SK-N-SH treated with all-trans-retinoic acid at 6 μM for 48 hours (cell line): ENCODE measurements around the gene NEGR1.

ENCODE experiments used
- ATAC-seq: fragments of 200-7000 bp; cut with Tn5 transposase; 3 replicates; pipeline ENCODE4 v1.9.1; 2020; ENCODE audit warnings: mild to moderate bottlenecking, moderate library complexity
- BACH2 ChIP-seq: fragments of 250-450 bp; sonication (Bioruptor Pico); IDR thresholded peaks from 2 replicates; pipeline ENCODE4 v1.9.0; 2021; ENCODE audit warnings: mild to moderate bottlenecking, borderline replicate concordance
- CSDC2 ChIP-seq: fragments of 250-450 bp; sonication (Bioruptor Pico); IDR thresholded peaks from 2 replicates; pipeline ENCODE4 v1.5.0; 2020; ENCODE audit warnings: mild to moderate bottlenecking, moderate library complexity
- ESRRG ChIP-seq: fragments of 250-450 bp; sonication (Bioruptor Pico); IDR thresholded peaks from 2 replicates; pipeline ENCODE4 v1.6.1; 2021; ENCODE audit warnings: mild to moderate bottlenecking
- GLIS3 ChIP-seq: fragments of 250-450 bp; sonication (Bioruptor Pico); IDR thresholded peaks from 2 replicates; pipeline ENCODE4 v1.5.0; 2020; ENCODE audit warnings: mild to moderate bottlenecking, moderate library complexity
- ISL1 ChIP-seq: fragments of 250-450 bp; sonication (Bioruptor Pico); IDR thresholded peaks from 2 replicates; pipeline ENCODE4 v2.1.2; 2022; ENCODE audit warnings: mild to moderate bottlenecking, moderate library complexity
- OSR1 ChIP-seq: fragments of 250-450 bp; sonication (Bioruptor Pico); IDR thresholded peaks from 2 replicates; pipeline ENCODE4 v1.8.0; 2022; ENCODE audit warnings: moderate library complexity, mild to moderate bottlenecking, inconsistent platforms
- PATZ1 ChIP-seq: fragments of 250-450 bp; sonication (Bioruptor Pico); IDR thresholded peaks from 2 replicates; pipeline ENCODE4 v1.8.0; 2020; ENCODE audit warnings: mild to moderate bottlenecking, moderate library complexity, borderline replicate concordance
- PPARA ChIP-seq: fragments of 250-450 bp; sonication (Bioruptor Pico); IDR thresholded peaks from 2 replicates; pipeline ENCODE4 v1.5.0; 2020; ENCODE audit warnings: mild to moderate bottlenecking, borderline replicate concordance
- RARB ChIP-seq: fragments of 250-450 bp; sonication (Bioruptor Pico); IDR thresholded peaks from 2 replicates; pipeline ENCODE4 v1.8.0; 2021; ENCODE audit warnings: mild to moderate bottlenecking, moderate library complexity
- SNAI2 ChIP-seq: fragments of 250-450 bp; sonication (Bioruptor Pico); IDR thresholded peaks from 2 replicates; pipeline ENCODE4 v1.5.0; 2020; ENCODE audit warnings: mild to moderate bottlenecking, moderate library complexity
- TCF4 ChIP-seq: fragments of 250-450 bp; sonication (Bioruptor Pico); IDR thresholded peaks from 2 replicates; pipeline ENCODE4 v1.8.0; 2021; ENCODE audit warnings: mild to moderate bottlenecking, moderate library complexity, borderline replicate concordance
- TOX ChIP-seq: fragments of 250-450 bp; sonication (Bioruptor Pico); IDR thresholded peaks from 2 replicates; pipeline ENCODE4 v1.8.0; 2021; ENCODE audit warnings: mild to moderate bottlenecking, moderate library complexity, borderline replicate concordance
- ZC3H10 ChIP-seq: fragments of 250-450 bp; sonication (Bioruptor Pico); IDR thresholded peaks from 2 replicates; pipeline ENCODE4 v1.5.1; 2021; ENCODE audit warnings: mild to moderate bottlenecking, moderate library complexity
- ZFP3 ChIP-seq: fragments of 250-450 bp; sonication (Bioruptor Pico); IDR thresholded peaks from 2 replicates; pipeline ENCODE4 v1.5.0; 2020; ENCODE audit warnings: mild to moderate bottlenecking, moderate library complexity
- ZFP30 ChIP-seq: fragments of 450-650 bp; formaldehyde crosslinking; IDR thresholded peaks from 2 replicates; pipeline ENCODE4 v1.5.0; 2022; ENCODE audit warnings: mild to moderate bottlenecking, moderate library complexity
- ZNF565 ChIP-seq: fragments of 450-650 bp; formaldehyde crosslinking; conservative IDR thresholded peaks from 2 replicates; pipeline ENCODE4 v1.5.0; 2020; ENCODE audit warnings: low read depth, mild to moderate bottlenecking, moderate library complexity
- ZNF70 ChIP-seq: fragments of 450-650 bp; formaldehyde crosslinking; IDR thresholded peaks from 2 replicates; pipeline ENCODE4 v1.5.0; 2020; ENCODE audit warnings: mild to moderate bottlenecking, moderate library complexity
- ZNF8 ChIP-seq: fragments of 450-650 bp; formaldehyde crosslinking; IDR thresholded peaks from 2 replicates; pipeline ENCODE4 v1.5.0; 2020; ENCODE audit warnings: mild to moderate bottlenecking, moderate library complexity
- TF ChIP-seq, protein P1 (sequence below): fragments of 250-450 bp; sonication (Bioruptor Pico); IDR thresholded peaks from 2 replicates; pipeline ENCODE4 v1.5.1; 2020; ENCODE audit warnings: low read depth, mild to moderate bottlenecking, moderate library complexity
- TF ChIP-seq, protein P2 (sequence below): fragments of 250-450 bp; sonication (Bioruptor Pico); IDR thresholded peaks from 2 replicates; pipeline ENCODE4 v1.5.1; 2021; ENCODE audit warnings: mild to moderate bottlenecking, moderate library complexity
- TF ChIP-seq, protein P3 (sequence below): fragments of 250-450 bp; sonication (Bioruptor Pico); IDR thresholded peaks from 2 replicates; pipeline ENCODE4 v1.8.0; 2021; ENCODE audit warnings: low read depth, mild to moderate bottlenecking, moderate library complexity, borderline replicate concordance

The NEGR1 gene

GRCh38 chr1:71738910-71739309, 543.4 kb downstream of the NEGR1 start:
- TF ChIP-seq CSDC2 (CRISPR knock-in tag) (no peak), ESRRG (CRISPR knock-in tag) (no peak), ZC3H10 (CRISPR knock-in tag) (no peak), ZNF8 (CRISPR knock-in tag) (no peak), BACH2 (CRISPR knock-in tag) (no peak), OSR1 (CRISPR knock-in tag) (no peak), PATZ1 (CRISPR knock-in tag) (no peak), ZNF565 (CRISPR knock-in tag) (no peak), ZFP30 (CRISPR knock-in tag) (no peak), GLIS3 (no peak), RARB (CRISPR knock-in tag) (no peak), ZNF70 (CRISPR knock-in tag) (no peak), TCF4 (no peak), ISL1 (CRISPR knock-in tag) (no peak), SNAI2 (CRISPR knock-in tag) (no peak), PPARA (CRISPR knock-in tag) (no peak)
- TF ChIP-seq, protein P1, sequence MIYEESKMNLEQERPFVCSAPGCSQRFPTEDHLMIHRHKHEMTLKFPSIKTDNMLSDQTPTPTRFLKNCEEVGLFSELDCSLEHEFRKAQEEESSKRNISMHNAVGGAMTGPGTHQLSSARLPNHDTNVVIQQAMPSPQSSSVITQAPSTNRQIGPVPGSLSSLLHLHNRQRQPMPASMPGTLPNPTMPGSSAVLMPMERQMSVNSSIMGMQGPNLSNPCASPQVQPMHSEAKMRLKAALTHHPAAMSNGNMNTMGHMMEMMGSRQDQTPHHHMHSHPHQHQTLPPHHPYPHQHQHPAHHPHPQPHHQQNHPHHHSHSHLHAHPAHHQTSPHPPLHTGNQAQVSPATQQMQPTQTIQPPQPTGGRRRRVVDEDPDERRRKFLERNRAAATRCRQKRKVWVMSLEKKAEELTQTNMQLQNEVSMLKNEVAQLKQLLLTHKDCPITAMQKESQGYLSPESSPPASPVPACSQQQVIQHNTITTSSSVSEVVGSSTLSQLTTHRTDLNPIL (CRISPR knock-in tag): no peak
- TF ChIP-seq, protein P2, sequence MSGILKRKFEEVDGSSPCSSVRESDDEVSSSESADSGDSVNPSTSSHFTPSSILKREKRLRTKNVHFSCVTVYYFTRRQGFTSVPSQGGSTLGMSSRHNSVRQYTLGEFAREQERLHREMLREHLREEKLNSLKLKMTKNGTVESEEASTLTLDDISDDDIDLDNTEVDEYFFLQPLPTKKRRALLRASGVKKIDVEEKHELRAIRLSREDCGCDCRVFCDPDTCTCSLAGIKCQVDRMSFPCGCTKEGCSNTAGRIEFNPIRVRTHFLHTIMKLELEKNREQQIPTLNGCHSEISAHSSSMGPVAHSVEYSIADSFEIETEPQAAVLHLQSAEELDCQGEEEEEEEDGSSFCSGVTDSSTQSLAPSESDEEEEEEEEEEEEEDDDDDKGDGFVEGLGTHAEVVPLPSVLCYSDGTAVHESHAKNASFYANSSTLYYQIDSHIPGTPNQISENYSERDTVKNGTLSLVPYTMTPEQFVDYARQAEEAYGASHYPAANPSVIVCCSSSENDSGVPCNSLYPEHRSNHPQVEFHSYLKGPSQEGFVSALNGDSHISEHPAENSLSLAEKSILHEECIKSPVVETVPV (CRISPR knock-in tag): no peak
- TF ChIP-seq, protein P3, sequence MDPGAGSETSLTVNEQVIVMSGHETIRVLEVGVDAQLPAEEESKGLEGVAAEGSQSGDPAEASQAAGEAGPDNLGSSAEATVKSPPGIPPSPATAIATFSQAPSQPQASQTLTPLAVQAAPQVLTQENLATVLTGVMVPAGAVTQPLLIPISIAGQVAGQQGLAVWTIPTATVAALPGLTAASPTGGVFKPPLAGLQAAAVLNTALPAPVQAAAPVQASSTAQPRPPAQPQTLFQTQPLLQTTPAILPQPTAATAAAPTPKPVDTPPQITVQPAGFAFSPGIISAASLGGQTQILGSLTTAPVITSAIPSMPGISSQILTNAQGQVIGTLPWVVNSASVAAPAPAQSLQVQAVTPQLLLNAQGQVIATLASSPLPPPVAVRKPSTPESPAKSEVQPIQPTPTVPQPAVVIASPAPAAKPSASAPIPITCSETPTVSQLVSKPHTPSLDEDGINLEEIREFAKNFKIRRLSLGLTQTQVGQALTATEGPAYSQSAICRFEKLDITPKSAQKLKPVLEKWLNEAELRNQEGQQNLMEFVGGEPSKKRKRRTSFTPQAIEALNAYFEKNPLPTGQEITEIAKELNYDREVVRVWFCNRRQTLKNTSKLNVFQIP (CRISPR knock-in tag): no peak
- no peak for ATAC-seq

DNA sequence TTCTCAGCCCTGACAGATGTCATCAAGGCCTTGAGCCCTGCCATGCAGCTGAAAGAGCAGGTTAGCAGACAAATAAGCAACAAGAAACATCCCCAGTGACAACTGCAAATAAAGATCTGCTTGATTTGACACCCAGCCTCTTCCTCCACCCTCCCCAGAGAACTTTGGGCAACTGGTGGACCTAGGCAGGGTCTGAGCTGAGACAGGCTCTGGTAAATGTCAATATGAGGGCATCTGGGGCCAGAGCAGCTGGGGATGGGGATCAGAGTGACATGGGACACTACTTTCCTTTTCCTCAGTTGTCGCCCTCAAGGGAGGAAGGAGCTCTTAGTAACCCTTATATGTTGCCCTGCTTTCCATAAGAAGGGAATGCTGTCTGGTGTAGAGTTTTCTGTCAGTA, 544.1 kb downstream of the NEGR1 start:
- TF ChIP-seq ZFP3 (CRISPR knock-in tag) (no peak), OSR1 (CRISPR knock-in tag) (no peak), PATZ1 (CRISPR knock-in tag) (no peak), RARB (CRISPR knock-in tag) (no peak), PPARA (CRISPR knock-in tag) (no peak), ISL1 (CRISPR knock-in tag) (no peak), TCF4 (no peak), TOX (no peak), CSDC2 (CRISPR knock-in tag) (no peak), BACH2 (CRISPR knock-in tag) (no peak)
- TF ChIP-seq, protein P2 (CRISPR knock-in tag): no peak
- ATAC-seq: no peak

- ATAC-seq: no peak
- TF ChIP-seq RARB (CRISPR knock-in tag) (no peak), ZNF8 (CRISPR knock-in tag) (no peak), BACH2 (CRISPR knock-in tag) (no peak), GLIS3 (no peak), ZFP30 (CRISPR knock-in tag) (no peak), ZC3H10 (CRISPR knock-in tag) (no peak), CSDC2 (CRISPR knock-in tag) (no peak), SNAI2 (CRISPR knock-in tag) (no peak), ZFP3 (CRISPR knock-in tag) (no peak), TCF4 (no peak), PPARA (CRISPR knock-in tag) (no peak), ISL1 (CRISPR knock-in tag) (no peak), ZNF70 (CRISPR knock-in tag) (no peak)
- TF ChIP-seq, protein P3 (CRISPR knock-in tag): no peak
- TF ChIP-seq, protein P2 (CRISPR knock-in tag): no peak
- TF ChIP-seq, protein P1 (CRISPR knock-in tag): no peak
Observed at GRCh38 chr1:71737768-71738167, 544.6 kb downstream of the NEGR1 start.
